Activated CD8-positive, alpha-beta memory T cell treated with anti-CD3 and anti-CD28 coated beads, Interleukin-2, amount 50 U/mL, for 1 hour (primary cell): ENCODE data around the gene TDRD15.
"Not testable (repeated sequence)": the region's sequence is repeated elsewhere in the genome, so short reads cannot be mapped to it uniquely, and the experiment has no call there.

ENCODE experiments used
- DNase-seq: peaks from one replicate; pipeline ENCODE4 v3.0.0-alpha.2; 2020; ENCODE audit errors: extremely low read depth

The TDRD15 gene

DNA sequence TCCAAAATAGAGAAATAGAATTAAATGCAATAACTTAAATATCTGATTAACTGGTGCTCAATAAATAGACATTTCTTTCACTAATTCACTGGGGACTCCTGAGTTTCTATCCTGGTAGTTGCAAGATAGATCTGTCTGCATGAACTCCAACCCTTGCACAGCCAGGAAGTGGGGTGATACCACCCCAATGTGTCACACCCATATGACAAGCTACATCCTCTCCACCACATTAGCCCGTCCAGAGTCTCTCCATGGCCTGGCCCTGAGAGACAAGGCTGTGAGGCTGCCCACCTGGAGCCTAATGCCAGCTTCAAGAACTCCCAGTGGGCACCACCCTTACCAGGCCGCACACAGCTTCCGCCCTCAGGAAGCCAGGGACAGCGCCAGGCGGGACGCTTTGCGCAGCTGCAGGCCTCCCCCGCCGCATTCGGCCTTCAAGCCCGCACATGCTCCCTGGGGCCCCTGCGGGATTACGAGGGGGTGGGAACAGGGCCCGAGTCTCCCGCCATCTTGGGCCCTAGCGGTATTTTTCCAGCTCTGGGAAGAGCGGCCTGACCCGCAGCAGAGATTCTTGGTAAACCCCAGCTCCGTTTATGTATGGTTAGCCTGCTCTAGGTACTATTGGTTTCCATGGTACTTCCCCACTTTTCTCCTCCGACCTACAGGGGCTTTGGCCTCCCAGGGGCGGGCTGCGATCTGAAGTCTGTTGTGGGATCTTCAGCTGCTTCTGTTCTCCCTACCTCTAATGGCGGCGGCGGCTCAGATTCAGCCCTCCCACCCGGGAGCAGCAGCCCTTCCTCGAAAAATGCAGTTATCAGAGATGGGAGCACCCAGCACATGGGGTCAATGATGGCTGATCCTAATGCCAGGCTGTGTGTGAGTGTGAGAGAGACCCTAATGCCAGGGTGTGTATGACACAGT lies at the start of gene TDRD15:
Gene TDRD15, plus strand, starts transcription at position 496 of the 921 bp plus-strand sequence. CDS start 13,500 bp downstream, outside the sequence.
- DNase-seq = no peak

DNA sequence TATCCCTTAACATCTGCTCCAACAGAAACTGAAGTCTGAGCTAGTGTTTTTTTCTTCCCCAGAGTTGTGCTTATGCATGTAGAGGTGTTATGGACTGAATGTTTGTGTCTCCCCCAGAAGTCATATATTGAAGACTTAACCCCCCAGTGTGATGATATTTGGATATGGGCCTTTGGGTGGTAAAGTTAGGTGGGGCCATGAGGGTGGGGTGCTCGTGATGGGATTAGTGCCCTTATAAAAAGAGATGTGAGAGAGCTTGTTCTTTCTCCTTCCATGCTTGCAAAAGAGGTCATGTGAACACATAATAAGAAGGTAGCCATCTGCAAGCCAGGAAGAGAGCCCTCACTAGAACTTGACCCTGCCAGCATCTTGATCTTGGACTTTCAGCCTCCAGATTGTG lies 45.5 kb upstream of the TDRD15 start:
- DNase-seq = no peak

DNA sequence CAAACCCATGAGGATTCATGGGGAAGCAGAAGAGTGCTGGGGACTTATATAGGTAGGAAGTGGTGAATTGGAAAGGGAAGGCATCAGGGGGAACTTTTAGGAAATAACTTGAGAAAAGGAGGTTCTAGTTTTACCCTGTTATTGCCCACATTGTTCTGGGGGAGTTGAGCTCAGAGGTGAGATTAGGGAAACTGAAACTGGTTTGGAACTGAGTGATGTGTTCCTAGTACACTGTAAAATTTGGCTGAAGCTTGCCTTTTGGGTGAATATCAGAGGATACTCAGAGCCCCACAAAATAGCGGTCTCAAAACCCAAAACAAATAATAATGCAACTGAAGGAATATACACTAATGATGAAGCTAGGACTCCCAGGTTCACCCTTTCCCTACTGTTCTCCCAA lies 40.3 kb upstream of the TDRD15 start:
- no peak for DNase-seq

DNA sequence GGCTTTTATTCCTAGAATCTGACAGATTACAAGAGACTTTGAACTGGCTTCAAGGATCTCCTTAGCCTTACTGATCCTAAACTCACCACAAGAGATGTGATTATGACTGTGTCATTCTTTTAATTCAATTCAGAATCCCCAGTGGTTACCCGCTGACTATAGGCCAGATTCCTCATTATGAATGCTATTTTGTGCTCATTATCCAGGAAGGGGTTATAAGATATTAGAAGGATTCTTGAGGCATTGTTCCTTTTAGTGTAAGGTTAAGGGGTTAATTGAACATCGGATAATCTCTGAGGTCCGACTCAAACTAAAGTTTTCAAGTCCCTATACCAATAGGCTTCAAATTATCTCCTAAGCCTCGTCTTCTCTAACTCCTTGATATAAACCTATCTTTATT lies 39.4 kb upstream of the TDRD15 start:
- DNase-seq = no peak

DNA sequence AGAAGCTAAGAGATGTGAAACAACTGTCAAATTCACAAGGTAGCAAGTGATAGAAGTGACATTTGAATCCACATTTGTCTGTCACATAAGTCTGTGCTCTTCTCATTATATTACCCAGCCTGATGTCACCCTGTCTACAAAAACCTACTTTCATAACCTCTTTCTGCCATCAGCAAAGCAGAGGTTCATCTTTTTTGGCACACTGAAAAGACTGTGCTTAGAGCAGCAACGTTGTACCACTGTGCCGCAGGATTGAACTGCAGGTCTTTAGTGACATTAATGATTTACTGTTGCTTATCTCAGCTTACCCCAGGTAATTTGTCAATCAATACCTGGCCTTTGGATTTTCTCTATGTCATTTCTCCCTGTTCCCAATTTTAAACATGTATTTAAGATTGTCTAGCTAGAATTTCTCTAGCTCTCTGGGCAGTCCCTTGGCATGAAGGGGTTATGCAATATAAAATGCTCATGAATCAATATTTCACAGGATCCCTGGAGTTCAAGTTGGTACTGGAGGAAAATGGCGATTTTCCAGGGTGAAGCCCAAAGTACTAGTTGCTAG lies 31.4 kb upstream of the TDRD15 start:
- no peak for DNase-seq

DNA sequence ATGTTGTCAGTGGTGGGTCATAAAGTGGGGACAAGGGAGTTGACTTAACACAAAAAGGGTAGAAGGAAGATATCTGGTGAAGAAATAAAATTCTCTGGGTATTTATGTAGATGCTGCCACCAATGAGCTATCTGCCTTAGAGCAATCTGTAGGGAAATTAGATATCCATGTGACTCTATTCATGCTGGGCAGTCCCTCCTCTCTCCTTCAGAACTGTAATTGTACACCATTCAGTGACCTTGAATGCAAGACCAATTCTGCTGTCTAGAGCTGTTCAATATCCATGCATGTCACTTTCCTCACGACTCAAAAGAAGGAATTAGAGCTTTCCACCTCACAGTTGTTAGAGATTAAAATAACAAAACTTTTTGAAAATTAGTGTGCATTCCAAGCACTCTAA lies 28.6 kb upstream of the TDRD15 start:
- no peak for DNase-seq

DNA sequence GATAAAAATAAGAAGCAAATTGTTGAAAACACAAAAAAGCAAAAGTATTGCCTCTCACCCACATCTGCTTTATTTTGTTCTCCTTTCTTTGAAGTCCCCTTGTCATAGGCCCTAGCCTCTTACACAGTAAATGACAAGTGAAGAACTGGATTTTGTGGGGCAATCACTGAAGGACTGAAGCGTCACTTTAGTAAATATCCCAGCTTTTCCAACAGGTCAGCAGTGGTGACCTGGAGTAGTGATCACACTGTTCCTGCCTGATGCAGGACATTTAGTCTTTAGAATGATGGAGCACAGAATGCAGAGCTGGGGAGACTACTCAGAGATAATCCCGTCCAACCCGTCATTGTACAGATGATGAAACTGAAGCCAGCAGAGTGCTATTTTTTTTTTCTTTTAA lies 28.1 kb upstream of the TDRD15 start:
- no peak for DNase-seq

DNA sequence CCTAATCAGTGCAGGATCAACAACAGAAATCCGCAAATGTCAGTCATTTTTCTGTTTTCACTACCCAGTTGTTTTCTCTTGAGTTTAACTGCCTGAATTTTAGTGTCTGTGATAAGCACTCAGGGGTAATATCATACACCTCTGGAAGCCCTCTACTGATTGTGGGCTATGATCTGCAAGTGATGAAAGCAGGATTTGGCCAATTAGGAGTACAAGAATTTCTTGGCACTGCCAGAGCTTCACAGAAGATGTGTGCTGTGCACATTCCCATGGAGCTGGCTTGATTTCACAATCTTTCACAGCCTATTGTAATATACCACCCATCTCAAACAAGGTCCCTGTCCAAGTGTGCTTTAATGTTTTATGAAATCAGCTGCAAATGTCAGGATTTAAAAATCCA lies 27.3 kb upstream of the TDRD15 start:
- DNase-seq = no peak

DNA sequence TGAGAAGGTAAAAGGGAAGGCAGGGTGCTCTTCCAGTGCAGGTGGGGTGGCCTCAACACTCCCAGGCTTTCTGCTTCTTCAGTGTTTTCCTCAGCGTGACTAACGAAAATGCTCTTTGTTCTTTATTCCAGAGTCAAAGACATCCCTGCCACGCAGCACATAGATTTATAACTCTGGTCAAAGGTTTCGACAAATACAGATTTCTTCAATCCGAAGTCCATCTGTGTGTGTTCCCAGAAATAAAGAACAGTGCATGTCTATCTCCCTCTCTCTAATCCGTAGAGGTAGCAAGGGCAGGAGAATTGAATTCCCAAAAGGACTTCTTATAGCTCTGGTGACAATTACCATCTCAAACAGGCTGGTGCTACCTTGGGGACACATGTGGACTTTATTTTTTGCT lies 26.4 kb upstream of the TDRD15 start:
- no peak for DNase-seq

DNA sequence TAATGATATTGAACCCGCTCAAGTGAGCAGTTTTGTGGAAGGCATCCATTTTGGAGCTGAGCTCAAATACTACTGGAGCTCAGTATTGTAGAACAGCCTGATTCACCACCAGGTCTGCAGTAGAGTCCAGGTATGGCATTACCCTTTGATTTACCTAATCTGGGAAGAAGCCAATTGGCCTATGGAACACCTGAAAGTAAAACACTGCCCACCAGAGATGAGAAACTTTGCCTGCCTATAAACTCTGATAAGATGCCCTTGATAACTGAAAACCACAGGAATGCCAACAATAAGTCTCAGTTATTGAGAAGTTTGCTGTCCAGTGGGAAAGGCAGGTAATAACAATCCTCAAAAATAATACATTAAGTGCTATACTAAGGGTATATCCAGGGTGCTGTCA lies 25.5 kb upstream of the TDRD15 start:
- DNase-seq = no peak

DNA sequence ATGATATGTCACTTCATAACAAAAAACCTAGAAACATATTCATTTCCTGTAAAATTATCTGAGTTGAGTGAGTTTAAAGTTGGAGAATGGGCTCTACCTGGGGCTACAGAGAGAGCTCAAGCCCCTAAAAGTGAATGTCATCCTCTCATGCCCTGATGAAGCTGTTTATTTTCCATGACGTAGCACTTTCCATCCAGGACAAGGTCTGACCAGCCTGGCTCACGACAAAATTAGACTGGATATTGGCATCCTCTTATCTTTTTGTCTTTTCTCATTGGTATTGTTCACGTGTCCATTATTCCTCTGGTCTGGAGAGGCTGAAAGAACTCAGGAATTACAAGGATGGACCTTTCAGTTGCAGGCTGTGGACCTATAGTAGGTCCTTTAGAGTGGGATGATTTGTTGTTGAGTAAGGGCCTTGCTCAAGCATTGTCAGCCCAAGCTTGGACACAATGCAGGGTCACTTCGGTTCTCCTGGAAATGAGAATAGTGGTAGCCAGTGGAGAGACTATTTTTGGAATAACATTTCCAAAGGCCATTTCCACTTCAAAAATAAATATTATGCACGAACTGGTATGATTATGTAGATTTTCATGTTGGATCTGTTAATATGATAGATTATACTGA lies 24.4 kb upstream of the TDRD15 start:
- no peak for DNase-seq

DNA sequence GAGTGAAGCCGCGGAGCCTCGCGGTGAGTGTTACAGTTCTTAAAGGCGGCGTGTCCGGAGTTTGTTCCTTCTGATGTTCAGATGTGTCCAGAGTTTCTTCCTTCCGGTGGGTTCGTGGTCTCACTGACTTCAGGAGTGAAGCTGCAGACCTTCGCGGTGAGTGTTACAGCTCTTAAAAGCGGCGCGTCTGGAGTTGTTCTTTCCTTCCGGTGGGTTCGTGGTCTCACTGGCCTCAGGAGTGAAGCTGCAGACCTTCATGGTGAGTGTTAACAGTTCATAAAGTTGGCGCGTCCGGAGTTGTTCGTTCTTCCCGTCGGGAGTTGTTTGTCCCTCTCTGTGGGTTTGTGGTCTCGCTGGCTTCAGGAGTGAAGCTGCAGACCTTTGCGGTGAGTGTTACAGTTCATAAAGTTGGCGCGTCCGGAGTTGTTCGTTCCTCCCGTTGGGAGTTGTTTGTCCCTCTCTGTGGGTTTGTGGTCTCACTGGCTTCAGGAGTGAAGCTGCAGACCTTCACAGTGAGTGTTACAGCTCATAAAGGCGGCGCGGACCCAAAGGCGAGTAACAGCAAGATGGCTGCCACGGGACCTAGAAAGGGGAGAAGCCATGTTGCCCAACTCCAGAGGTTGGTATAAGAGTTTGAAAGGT lies 22.1 kb upstream of the TDRD15 start:
- not testable (repeated sequence) for DNase-seq

DNA sequence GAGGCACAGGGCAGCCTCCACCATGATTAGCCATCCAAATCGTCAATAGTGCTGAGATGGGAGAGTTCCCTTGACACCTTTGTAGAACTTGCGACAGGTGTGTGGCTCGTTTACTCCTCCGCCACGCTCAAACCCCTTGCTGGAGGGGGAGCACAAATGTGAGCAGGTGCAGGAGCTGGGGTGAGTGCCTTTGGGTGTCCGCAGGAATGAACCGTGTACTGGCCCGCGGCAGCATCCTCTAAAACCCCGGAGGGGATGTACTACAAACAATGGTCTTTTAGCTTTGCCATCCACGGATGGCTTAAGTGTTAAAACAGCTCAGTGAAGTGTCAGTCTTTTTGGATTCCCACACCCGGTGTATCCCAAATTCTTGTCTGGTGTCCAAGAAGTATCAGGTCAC lies 21.4 kb upstream of the TDRD15 start:
- no peak for DNase-seq

DNA sequence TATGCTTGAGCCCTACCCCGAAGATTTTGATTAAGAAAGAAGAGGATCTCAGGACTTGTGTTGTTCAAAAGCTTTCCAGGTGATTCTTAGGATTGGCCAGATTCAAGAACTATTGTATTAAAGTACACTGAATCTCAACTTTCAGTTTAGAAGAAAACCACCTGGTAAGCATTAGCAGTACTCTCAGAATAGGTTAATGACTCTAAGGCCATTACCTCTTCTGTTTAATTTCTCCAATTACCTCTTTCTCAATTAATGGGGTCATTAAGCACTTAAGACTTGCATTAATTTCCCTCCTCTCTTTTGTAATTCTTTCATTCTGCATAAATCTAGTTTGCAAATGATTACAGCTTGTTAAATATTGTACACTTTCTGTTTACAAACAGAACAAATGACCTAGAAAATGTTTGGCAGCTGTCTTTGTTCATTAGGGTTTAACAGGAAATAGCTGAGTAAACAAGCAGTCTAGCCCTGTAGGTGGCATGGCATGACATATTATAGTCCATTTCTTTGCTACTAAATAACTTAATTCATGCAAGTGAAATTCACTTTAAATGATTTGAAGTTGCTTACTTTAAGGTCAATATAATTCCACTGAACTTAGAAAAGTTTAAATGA lies 20.4 kb upstream of the TDRD15 start:
- DNase-seq = no peak

DNA sequence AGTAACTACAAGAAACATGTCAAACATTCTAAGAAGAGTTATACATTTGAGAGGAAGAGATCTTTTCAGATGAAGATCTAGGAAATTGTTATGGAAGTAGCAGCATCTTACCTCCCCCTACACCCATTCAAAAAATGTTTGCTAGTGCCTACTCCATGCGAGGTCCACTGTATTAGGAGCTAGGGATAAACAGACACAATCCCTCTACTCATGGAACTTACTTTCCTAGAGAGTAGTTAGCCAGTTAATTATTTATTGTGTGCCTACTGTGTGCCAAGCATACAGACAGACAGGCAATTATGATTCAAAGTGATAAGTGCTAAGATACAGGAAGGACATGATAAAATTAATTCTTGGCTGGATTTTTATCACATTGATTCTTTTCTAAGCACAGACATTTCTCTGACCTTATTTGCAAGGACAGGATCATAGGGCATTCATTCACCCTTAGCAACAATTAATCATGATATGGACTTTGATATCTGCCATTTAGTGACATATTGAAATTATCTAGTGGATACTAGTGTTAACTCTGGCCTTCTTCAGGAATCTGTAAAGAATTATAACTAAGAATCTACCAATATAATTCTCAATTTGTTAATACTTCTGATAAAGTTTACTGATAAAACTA lies 19.6 kb upstream of the TDRD15 start:
- no peak for DNase-seq

DNA sequence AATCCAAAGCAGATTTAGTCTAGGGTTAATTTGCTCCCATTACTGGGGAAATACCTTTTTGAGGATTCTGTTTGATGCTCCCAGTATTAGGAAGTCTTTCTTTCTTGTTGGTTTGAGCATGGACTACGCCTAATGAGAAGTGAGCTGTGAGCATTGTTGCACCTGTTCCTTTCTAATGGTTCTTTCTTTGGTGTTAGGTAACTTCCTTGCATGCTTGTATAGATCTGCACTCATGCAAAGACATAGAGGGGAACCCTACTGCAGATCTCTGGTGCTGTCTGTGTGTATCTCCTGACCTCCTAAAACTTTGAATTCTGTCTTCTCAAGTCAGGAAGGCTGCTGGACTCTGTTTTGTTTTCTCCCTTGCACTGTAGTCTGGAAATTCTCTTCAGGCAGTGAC lies 12.8 kb upstream of the TDRD15 start:
- DNase-seq = no peak

DNA sequence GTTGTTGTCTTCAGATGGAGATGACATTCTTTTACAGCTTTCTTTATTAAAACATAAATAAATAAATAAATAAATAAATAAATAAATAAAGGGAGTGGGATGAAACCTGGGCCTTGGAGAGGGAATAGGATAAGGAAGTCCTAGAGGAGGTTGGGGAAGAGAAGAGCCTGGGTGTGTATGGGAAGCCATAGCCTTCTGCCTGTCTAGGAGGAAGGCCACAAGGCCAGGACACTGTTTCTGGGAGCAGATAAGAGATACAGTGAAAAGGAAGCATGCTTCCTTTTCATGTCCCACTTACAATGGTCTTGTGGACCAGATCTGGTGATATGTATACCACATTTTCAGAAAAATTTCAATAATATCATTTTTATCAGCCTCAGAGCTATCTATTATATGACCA lies 6.1 kb upstream of the TDRD15 start:
- DNase-seq = no peak

DNA sequence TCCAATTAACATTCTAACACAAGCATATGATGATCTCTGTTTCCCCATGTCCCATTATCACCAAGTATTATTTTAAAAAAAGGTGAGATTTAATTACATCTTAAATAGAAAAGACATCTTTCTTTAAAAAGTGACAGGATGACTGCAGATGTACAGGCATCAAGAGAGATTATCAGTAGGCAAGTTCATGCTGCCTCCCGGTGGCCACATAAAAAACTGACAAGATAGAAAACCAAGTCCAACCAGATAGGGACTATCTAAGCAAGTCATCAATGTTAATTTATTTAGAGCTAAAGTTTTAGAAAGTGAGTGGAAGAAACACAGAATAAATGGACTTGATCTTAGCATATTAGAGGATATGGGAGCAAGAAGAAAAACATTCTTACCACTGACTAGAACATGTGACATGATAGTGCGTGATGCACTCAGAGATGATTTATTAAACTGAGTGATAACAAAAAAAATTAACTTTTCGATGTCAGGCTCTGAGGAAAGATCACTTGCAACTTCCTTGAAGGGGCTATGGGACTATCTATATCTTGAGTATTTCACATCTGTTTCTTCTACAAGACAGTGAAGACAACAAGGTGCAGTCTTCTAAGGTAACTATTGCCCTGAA lies 5.4 kb upstream of the TDRD15 start:
- DNase-seq = no peak

DNA sequence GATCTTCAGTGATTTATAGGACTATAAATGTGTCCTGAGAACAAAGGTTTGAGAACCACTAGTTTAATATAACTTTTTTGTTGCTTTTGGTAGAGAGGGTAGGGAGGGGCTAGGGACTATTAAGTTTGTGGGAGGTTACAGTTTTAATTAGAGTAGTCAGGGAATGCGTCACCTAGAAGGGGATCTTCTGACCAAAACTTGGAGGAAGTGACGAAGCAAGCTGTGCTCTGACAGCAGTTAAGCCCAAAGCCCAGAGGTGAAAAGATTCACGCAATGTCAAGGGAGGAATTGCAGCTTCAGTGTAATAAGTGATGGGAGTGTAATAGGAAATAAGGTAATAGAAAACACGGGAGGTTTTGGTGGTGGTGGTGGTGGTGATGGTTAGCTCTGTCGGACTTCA lies 8.1 kb downstream of the TDRD15 start:
- no peak for DNase-seq

DNA sequence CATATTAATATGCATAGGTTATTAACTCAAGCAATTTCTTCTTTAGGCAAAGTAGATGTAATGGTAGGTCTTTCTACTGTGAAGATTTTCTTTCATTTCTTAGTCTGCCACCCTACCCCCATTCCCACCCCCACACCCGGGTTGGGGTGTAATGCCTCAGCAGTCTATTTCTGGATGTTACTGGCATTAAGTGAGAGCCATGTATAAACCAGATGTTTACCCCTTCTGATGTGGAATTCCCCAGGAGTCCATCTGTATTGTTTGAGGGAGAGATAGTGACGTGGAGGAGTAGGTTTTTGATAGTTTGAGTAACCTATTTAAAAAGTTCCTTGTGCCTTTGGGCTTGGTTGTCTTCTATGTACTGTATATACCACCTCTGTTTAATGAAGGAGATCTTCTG lies 11.8 kb downstream of the TDRD15 start:
- no peak for DNase-seq

DNA sequence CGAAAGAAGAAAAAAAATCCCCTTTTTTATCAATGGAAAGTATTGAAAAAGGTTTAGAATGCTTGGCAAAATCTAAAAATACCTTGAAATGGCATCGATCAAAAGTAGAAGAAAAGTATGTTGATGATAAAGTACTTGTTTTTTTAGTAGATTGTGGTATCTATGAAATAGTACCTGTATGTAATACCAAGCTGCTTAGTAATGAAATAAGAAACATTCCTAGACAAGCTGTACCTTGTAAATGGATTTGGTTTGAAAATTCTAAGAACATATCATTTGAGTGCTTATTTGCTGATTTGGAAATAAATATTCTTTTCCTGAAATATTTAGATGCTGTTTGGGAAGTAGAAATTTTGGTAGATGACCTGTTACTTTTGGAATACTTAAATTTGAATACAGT lies 18.4 kb downstream of the TDRD15 start:
- DNase-seq = no peak
